Lung (tissue), 12 donors: ENCODE measurements around the gene CBX4. TPM values are rescaled to one million over a fixed set of nuclear protein-coding genes. Genes with fewer than 3 reads are reported as not detected.

Source experiments
- ATAC-seq: fragments of 200-7000 bp; cut with Tn5 transposase; one replicate; pipeline ENCODE4 v1.9.1; 2020; ENCODE audit warnings: moderate number of reproducible peaks; ENCODE audit not compliant: insufficient read depth, low FRiP score
- DNase-seq, 3 donors: peaks; one replicate each; pipeline ENCODE4 v3.0.0-alpha.2; 2013 to 2017
- H3K27ac ChIP-seq, 2 donors: one replicate each; pipeline ENCODE4 v1.5.1; 2013; ENCODE audit warnings: mild to moderate bottlenecking in 2 of 2, moderate library complexity in 2 of 2, control low read depth in 1 of 2, inconsistent platforms in 1 of 2, low read depth in 1 of 2, low read length in 1 of 2
- H3K27me3 ChIP-seq, 3 donors: one replicate each; pipeline ENCODE4 v1.5.1; 2013; ENCODE audit warnings: low read length in 2 of 3; ENCODE audit not compliant: control insufficient read depth in 3 of 3, insufficient read depth in 3 of 3
- H3K36me3 ChIP-seq, 4 donors: one replicate each; pipeline ENCODE4 v1.5.1; 2013; ENCODE audit warnings: low read length in 4 of 4, mild to moderate bottlenecking in 1 of 4, moderate library complexity in 1 of 4; ENCODE audit not compliant: control insufficient read depth in 4 of 4, insufficient read depth in 4 of 4
- H3K4me1 ChIP-seq, 5 donors: one replicate each; pipeline ENCODE4 v1.5.1; 2013; ENCODE audit warnings: low read length in 5 of 5, mild to moderate bottlenecking in 2 of 5, moderate library complexity in 1 of 5; ENCODE audit not compliant: control insufficient read depth in 5 of 5, insufficient read depth in 5 of 5
- H3K4me3 ChIP-seq: one replicate; pipeline ENCODE4 v1.5.1; 2013; ENCODE audit warnings: mild to moderate bottlenecking, control low read depth, moderate library complexity
- H3K9ac ChIP-seq, 2 donors: one replicate each; pipeline ENCODE4 v1.5.1; 2013; ENCODE audit warnings: low read length in 2 of 2, control low read depth in 1 of 2; ENCODE audit not compliant: insufficient read depth in 1 of 2
- H3K9me3 ChIP-seq, 4 donors: one replicate each; pipeline ENCODE4 v1.5.1; 2013; ENCODE audit warnings: low read length in 3 of 4, mild to moderate bottlenecking in 1 of 4, moderate library complexity in 1 of 4; ENCODE audit not compliant: control insufficient read depth in 4 of 4, insufficient read depth in 3 of 4
- WGBS, 2 donors: extraction: QIAGEN DNeasy Blood & Tissue Kit; methylation state at CpG; one replicate each; pipeline ENCODE4 v1.1.7; 2013; 5-methylcytosine and 5-hydroxymethylcytosine counted together
- polyA plus RNA-seq, 2 donors: library from polyadenylated mRNA; stranded (reverse); fragments of 200-250 nt; gene quantifications; one replicate each; pipeline ENCODE4 v1.2.1, GENCODE V29; 2013
- total RNA-seq, 2 donors: library from RNA; depleted of rRNA in 1 of 2; stranded (reverse); fragments of >200 nt in 1 of 2; gene quantifications; one replicate each; pipeline ENCODE4 v1.2.1, GENCODE V29; 2014 to 2021
- TF ChIP-seq, protein P1 (sequence below): IDR thresholded peaks from 2 replicates; pipeline ENCODE4 v1.5.1; 2012; ENCODE audit warnings: mild to moderate bottlenecking; ENCODE audit errors: control extremely low read depth, extremely low read depth
- donor health status: control.
- donor health status: control.
- donor health status: Bipolar disorder and iron deficiency.
- donor health status: healthy.
- donor health status: DM: yes; HTN: yes; CAD: no.

CBX4 gene
- total and polyA plus RNA-seq, 4 donors, result 12.8 to 32.0 (median 17.5) TPM

DNA sequence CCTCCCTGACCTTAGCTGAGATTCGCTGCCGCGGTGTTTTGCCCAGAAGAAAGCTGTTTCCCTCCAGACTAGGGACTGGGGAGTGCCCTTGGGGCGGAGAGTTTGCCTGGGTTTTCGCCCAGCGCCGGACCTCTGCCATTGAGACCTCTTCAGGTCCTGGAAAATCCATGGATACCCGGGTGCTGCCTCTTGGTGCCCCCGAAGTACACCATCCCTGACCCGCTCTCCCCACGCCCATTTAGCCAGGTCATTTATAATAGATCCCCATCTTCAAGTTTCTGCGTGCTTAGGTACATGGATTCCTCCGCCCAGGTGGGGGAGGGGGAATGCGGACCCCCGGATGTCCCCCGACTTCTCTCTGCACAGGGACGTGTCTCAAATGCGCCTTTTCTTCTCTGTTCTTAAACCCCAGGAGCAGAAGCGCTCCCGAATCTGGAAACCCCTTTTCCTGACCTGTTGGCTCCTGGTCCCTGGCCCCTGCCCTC, 27.3 kb downstream of the CBX4 start:
- TF ChIP-seq, protein P1, sequence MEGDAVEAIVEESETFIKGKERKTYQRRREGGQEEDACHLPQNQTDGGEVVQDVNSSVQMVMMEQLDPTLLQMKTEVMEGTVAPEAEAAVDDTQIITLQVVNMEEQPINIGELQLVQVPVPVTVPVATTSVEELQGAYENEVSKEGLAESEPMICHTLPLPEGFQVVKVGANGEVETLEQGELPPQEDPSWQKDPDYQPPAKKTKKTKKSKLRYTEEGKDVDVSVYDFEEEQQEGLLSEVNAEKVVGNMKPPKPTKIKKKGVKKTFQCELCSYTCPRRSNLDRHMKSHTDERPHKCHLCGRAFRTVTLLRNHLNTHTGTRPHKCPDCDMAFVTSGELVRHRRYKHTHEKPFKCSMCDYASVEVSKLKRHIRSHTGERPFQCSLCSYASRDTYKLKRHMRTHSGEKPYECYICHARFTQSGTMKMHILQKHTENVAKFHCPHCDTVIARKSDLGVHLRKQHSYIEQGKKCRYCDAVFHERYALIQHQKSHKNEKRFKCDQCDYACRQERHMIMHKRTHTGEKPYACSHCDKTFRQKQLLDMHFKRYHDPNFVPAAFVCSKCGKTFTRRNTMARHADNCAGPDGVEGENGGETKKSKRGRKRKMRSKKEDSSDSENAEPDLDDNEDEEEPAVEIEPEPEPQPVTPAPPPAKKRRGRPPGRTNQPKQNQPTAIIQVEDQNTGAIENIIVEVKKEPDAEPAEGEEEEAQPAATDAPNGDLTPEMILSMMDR, result no peak
- H3K9me3 ChIP-seq, result peaks cover 0 to 2% (median 0%) of the 10 kb centered on the region in 4 donors
- no peak overlapping the region for H3K9ac ChIP-seq
- H3K36me3 ChIP-seq, result no peaks in the 10 kb centered on the region
- H3K4me1 ChIP-seq, result peaks cover 0 to 35% (median 20%) of the 10 kb centered on the region in 5 donors
- DNase-seq (no peak), ATAC-seq (no peak)
- peaks cover 9 to 62% (median 62%) of the 10 kb centered on the region in 3 donors for H3K27me3 ChIP-seq
- H3K27ac ChIP-seq, result no peak overlapping the region
- H3K4me3 ChIP-seq, result no peak overlapping the region
- 4 to 7% methylated on average over 20 of the region's 20 CpGs for WGBS, 2 donors

DNA sequence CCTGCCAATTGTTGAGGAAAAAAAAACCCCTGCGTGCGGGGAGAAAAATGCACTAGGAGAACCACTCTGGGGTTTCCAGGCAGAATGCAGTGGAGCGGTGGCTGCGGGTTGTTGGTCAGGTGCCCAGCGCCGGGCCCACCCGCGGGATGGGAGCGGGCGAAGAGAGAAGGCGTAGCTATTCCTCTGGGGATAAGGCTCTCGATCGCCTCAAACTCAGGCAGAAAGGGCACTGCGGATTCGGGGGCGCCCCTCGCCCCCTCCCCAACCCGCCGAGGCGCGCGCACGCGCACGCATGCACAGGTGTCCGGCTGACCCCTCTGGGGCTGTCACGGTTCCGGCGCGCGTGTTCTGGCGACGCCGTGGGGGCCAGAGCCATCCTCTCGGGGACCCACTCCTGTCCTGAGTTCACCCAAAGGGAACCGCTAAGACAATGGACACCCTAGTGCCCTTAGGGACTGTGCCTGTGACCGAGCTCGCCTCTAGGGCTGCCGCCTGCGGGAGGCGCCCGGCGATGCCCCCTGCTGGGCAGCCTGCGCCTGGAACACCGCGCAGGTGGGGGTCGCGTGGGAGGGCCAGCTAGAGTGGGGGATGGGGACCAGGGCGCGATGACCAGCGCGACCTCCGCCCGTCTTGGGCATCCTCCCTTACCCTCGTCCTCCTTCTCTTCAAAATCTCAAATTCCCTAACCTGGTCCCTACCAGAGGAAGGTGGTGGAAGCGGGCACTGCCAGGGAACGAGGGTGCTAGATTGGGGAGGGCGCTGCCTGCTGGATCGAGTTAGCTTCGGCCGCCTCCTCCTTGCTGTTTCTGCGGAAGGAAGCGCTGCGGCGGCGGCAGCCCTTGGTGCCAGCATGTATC, 28.0 kb downstream of the CBX4 start:
- 1 to 3% methylated on average over 64 to 66 of the region's 66 CpGs for WGBS, 2 donors
- TF ChIP-seq, protein P1, result peak; percentile 11
- peaks cover 14 to 63% (median 63%) of the 10 kb centered on the region in 3 donors for H3K27me3 ChIP-seq
- H3K4me1 ChIP-seq, result peaks cover 0 to 35% (median 20%) of the 10 kb centered on the region in 5 donors
- DNase-seq, result peak in 1 of 3 donors; percentile 56
- no peak for ATAC-seq
- peaks cover 0 to 2% (median 0%) of the 10 kb centered on the region in 4 donors for H3K9me3 ChIP-seq
- no peak overlapping the region for H3K9ac ChIP-seq
- no peak overlapping the region for H3K4me3 ChIP-seq
- H3K36me3 ChIP-seq, result no peaks in the 10 kb centered on the region
- no peak overlapping the region for H3K27ac ChIP-seq

DNA sequence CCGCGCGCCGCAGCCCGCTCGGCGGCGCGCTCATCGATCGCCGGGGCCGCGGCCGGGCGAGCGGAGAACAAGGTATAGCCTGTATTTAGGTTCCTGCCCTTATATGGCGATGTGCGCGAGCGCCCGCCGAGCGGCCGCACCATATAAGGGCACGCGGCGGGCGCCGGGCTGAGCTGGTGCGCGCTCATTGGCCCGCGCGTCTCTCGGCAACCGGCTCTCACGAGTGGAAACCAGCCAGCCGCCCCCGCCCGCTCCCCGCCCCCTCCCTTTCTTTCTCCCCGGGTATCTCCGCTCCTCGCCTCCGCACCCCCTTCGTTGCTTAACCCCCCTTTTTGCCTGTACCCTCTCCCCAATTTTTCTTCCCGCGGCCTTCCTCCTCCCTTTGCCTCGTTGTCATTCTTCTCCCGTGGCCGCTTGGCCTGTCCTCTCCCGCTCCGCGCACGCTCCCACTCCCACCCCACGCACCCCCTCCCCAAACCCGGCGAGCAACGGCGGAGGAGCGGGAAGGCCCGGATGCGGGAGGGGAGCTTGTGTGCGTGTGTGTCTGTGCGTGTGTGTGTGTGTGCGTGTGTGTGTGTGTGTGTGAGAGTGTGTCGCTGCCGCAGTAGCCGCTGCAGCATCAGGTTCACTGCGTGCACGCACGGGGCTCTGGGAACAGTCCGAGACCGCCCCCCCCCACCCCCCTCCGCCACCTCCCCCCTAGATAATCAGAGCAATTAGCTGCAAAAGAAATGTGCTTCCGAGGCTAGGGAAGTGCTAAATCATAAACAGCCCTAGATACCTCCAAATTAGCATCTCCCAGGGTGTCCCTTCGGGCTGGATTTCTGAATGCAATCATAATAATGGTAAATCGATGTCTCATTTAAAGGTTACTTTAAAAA, 28.9 kb downstream of the CBX4 start:
- Histone ChIP-seq H3K27me3 (peaks cover 16 to 68% (median 67%) of the 10 kb centered on the region in 3 donors), H3K4me1 (peaks cover 0 to 30% (median 19%) of the 10 kb centered on the region in 5 donors)

More for the DNA sequence above, 28.9 kb downstream of the CBX4 start:
- TF ChIP-seq, protein P1, result no peak
- ATAC-seq (peak; percentile 43), DNase-seq (peak; percentile 82 to 87 (median 86))
- Histone ChIP-seq H3K27ac (no peak overlapping the region), H3K9ac (no peak overlapping the region), H3K9me3 (peaks cover 0 to 2% (median 0%) of the 10 kb centered on the region in 4 donors), H3K36me3 (no peaks in the 10 kb centered on the region), H3K4me3 (no peak overlapping the region)
- WGBS, 2 donors, result 1 to 2% methylated on average over 44 to 79 of the region's 79 CpGs
